ENCODE data around the gene ABCF2.
A peak's percentile ranks its signal among the peaks of the same experiment; 100 is the strongest.

Gene ABCF2

GRCh38 chr7:151226875-151227782 lies at the start of gene ABCF2:
TSS of gene ABCF2 (minus strand) at chr7:151227205. CDS start at chr7:151226458, 747 bp downstream.
- peak; percentile 98 for DNase-seq

GRCh38 chr7:151275813-151276577 lies 49.0 kb upstream of the ABCF2 start:
- no peak for DNase-seq

GRCh38 chr7:151274936-151275812 lies 48.2 kb upstream of the ABCF2 start:
- DNase-seq: no peak

- no peak for DNase-seq
These were observed 47.4 kb upstream of the ABCF2 start for GRCh38 chr7:151274396-151274795.

- no peak for DNase-seq
These were observed 46.8 kb upstream of the ABCF2 start for GRCh38 chr7:151273651-151274390.

GRCh38 chr7:151272877-151273276 lies 45.9 kb upstream of the ABCF2 start:
- DNase-seq: no peak

GRCh38 chr7:151272405-151272804 lies 45.4 kb upstream of the ABCF2 start:
- DNase-seq: no peak

- DNase-seq: no peak
These were observed 44.8 kb upstream of the ABCF2 start for GRCh38 chr7:151271699-151272355.

GRCh38 chr7:151269511-151269910 lies 42.5 kb upstream of the ABCF2 start:
- no peak for DNase-seq

GRCh38 chr7:151265351-151265931 lies 38.4 kb upstream of the ABCF2 start:
- DNase-seq: no peak

GRCh38 chr7:151264615-151265014 lies 37.6 kb upstream of the ABCF2 start:
- no peak for DNase-seq

GRCh38 chr7:151261529-151261928 lies 34.5 kb upstream of the ABCF2 start:
- no peak for DNase-seq

GRCh38 chr7:151260883-151261282 lies 33.9 kb upstream of the ABCF2 start:
- no peak for DNase-seq

GRCh38 chr7:151260471-151260870 lies 33.5 kb upstream of the ABCF2 start:
- DNase-seq: no peak

GRCh38 chr7:151257990-151258389 lies 31.0 kb upstream of the ABCF2 start:
- no peak for DNase-seq

- DNase-seq: no peak
These were observed 29.5 kb upstream of the ABCF2 start for GRCh38 chr7:151256410-151257045.

GRCh38 chr7:151255390-151255789 lies 28.4 kb upstream of the ABCF2 start:
- DNase-seq: no peak

- no peak for DNase-seq
These were observed 27.8 kb upstream of the ABCF2 start for GRCh38 chr7:151254851-151255250.

GRCh38 chr7:151254316-151254715 lies 27.3 kb upstream of the ABCF2 start:
- no peak for DNase-seq

- no peak for DNase-seq
These were observed 26.1 kb upstream of the ABCF2 start for GRCh38 chr7:151252961-151253711.

Data from activated naive CD4-positive, alpha-beta T cell treated with anti-CD3 and anti-CD28 coated beads, Interleukin-2, amount 50 U/mL, for 16 hours (primary cell).